Spleen (tissue), 11 donors: Measurements from ENCODE around the gene BLOC1S2. TPM values are rescaled to one million over a fixed set of nuclear protein-coding genes. Genes with fewer than 3 reads are reported as not detected.

Experiments
- DNase-seq: peaks from one replicate; pipeline ENCODE4 v3.0.0-alpha.2; 2020
- H3K27ac ChIP-seq, 8 donors: fragments of 200-600 bp; sonication (generic) in 7 of 8; 1 replicate in 4 of 8; 2 replicates in 4 of 8; pipeline versions ENCODE4 v1.5.0 to v1.8.0; 2016 to 2021; ENCODE audit warnings: inconsistent platforms in 4 of 8, mild to moderate bottlenecking in 4 of 8, moderate library complexity in 1 of 8
- H3K27me3 ChIP-seq, 7 donors: fragments of 200-600 bp; sonication (generic) in 6 of 7; replicated peaks in 1 of 7; 1 replicate in 4 of 7; 2 replicates in 3 of 7; pipeline versions ENCODE4 v1.5.0 to v1.8.0; 2016 to 2021; ENCODE audit warnings: inconsistent platforms in 3 of 7, mild to moderate bottlenecking in 1 of 7
- H3K36me3 ChIP-seq, 6 donors: fragments of 200-600 bp; sonication (generic) in 5 of 6; 1 replicate in 4 of 6; 2 replicates in 2 of 6; pipeline versions ENCODE4 v1.5.0 to v1.8.0; 2016 to 2021; ENCODE audit warnings: inconsistent platforms in 2 of 6
- H3K4me1 ChIP-seq, 6 donors: fragments of 200-600 bp; sonication (generic) in 5 of 6; 1 replicate in 3 of 6; 2 replicates in 3 of 6; pipeline versions ENCODE4 v1.5.0 to v1.8.0; 2016 to 2021; ENCODE audit warnings: inconsistent platforms in 3 of 6
- H3K4me3 ChIP-seq, 8 donors: fragments of 200-600 bp; sonication (generic) in 7 of 8; 1 replicate in 4 of 8; 2 replicates in 4 of 8; pipeline versions ENCODE4 v1.5.0 to v1.8.0; 2016 to 2021; ENCODE audit warnings: inconsistent platforms in 4 of 8, mild to moderate bottlenecking in 4 of 8, moderate library complexity in 2 of 8
- H3K9me3 ChIP-seq, 8 donors: fragments of 200-600 bp; sonication (generic) in 7 of 8; 1 replicate in 4 of 8; 2 replicates in 4 of 8; pipeline versions ENCODE4 v1.5.0 to v1.8.0; 2016 to 2021; ENCODE audit warnings: inconsistent platforms in 4 of 8
- CTCF ChIP-seq, 11 experiments: fragments of 200-600 bp in 7 of 11; fragments of 450-650 bp in 4 of 11; sonication (generic) in 4 of 11; IDR thresholded peaks in 8 of 11; conservative IDR thresholded peaks in 3 of 11; 1 replicate in 7 of 11; 2 replicates in 4 of 11; pipeline versions ENCODE4 v1.4.0 to v1.8.0; 2016 to 2021; ENCODE audit warnings: antibody characterized with exemption in 11 of 11, inconsistent platforms in 4 of 11, mild to moderate bottlenecking in 1 of 11
- POLR2A ChIP-seq, 3 donors: fragments of 450-650 bp; IDR thresholded peaks; one replicate each; pipeline ENCODE4 v1.5.1; 2017; ENCODE audit warnings: antibody characterized with exemption in 3 of 3, mild to moderate bottlenecking in 1 of 3
- POLR2AphosphoS5 ChIP-seq, 3 donors: sonication (generic); formaldehyde crosslinking; IDR thresholded peaks; one replicate each; pipeline ENCODE4 v1.5.1; 2017; ENCODE audit warnings: antibody characterized with exemption in 3 of 3
- WGBS, 5 donors: extraction: QIAGEN DNeasy Blood & Tissue Kit in 3 of 5; methylation state at CpG; one replicate each; pipeline versions ENCODE4 v1.1.5 to v1.1.7; 2013 to 2018; 5-methylcytosine and 5-hydroxymethylcytosine counted together
- intact Hi-C: fragments of 100-400 bp; cut with DNase I; formaldehyde crosslinking; loops from one replicate; pipeline ENCODE4 v1.15.0; 2023; ENCODE audit warnings: low total_unique reads
- polyA plus RNA-seq, 3 donors: library from polyadenylated mRNA; stranded (reverse); fragments of 200-250 nt; gene quantifications; one replicate each; pipeline ENCODE4 v1.2.1, GENCODE V29; 2013
- total RNA-seq, 7 donors: library from RNA; depleted of rRNA in 3 of 7; stranded (reverse); fragments of >200 nt in 3 of 7; fragmentation: NEBNext Ultra II Directional in 4 of 7; extraction: Animal tissue kit (Norgen Biotek cat#: 25700) in 4 of 7; gene quantifications; one replicate each; pipeline versions ENCODE4 v1.1.0 to v1.2.1, GENCODE V29; 2016 to 2021
- donor health status: healthy with polysubstance abuse.
- donor health status: DM: no; HTN: no; CAD: no; lungs with moderate emphysema.
- donor health status: DM: no; HTN: no; CAD: no.
- donor health status: Bipolar disorder and iron deficiency.
- donor health status: healthy.
- donor health status: DM: no; HTN: no; CAD: no.
- donor health status: DM: yes; HTN: yes; CAD: no.

Gene BLOC1S2
- total and polyA plus RNA-seq, 10 donors: 45.0 to 96.1 (median 51.9) TPM

- Histone ChIP-seq H3K9me3 (no peaks in the 10 kb centered on the region), H3K4me1 (no peaks in the 10 kb centered on the region), H3K36me3 (no peaks in the 10 kb centered on the region), H3K27me3 (peaks cover 0 to 91% (median 6%) of the 10 kb centered on the region in 7 donors), H3K27ac (no peak overlapping the region), H3K4me3 (no peak overlapping the region)
- TF ChIP-seq POLR2AphosphoS5 (IDR thresholded peaks at IDR 0.05) (no peak), POLR2A (IDR thresholded peaks at IDR 0.05) (no peak), CTCF (IDR thresholded peaks at IDR 0.05 in 8 of 11, conservative IDR thresholded peaks at IDR 0.05 in 3 of 11) (no peak)
- DNase-seq: no peak
- WGBS, 5 donors: 69 to 91% (median 76%) methylated on average over 4 of the region's 4 CpGs
- intact Hi-C loops: no loop called here
Measured at GRCh38 chr10:100315615-100316014, 29.1 kb upstream of the BLOC1S2 start.

GRCh38 chr10:100311298-100311697 lies 24.8 kb upstream of the BLOC1S2 start:
- Histone ChIP-seq H3K27me3 (peaks cover 0 to 66% (median 3%) of the 10 kb centered on the region in 7 donors), H3K4me1 (no peaks in the 10 kb centered on the region), H3K27ac (no peak overlapping the region), H3K36me3 (no peaks in the 10 kb centered on the region), H3K4me3 (no peak overlapping the region), H3K9me3 (no peaks in the 10 kb centered on the region)
- DNase-seq: no peak
- TF ChIP-seq POLR2A (IDR thresholded peaks at IDR 0.05) (no peak), CTCF (IDR thresholded peaks at IDR 0.05 in 8 of 11, conservative IDR thresholded peaks at IDR 0.05 in 3 of 11) (no peak), POLR2AphosphoS5 (IDR thresholded peaks at IDR 0.05) (no peak)
- intact Hi-C loops: no loop called here
- WGBS, 5 donors: 78 to 87% (median 83%) methylated on average over 4 of the region's 4 CpGs

- Histone ChIP-seq H3K4me3 (no peak overlapping the region), H3K4me1 (peaks cover 0 to 6% (median 0%) of the 10 kb centered on the region in 6 donors), H3K9me3 (no peaks in the 10 kb centered on the region), H3K27ac (no peak overlapping the region), H3K27me3 (peaks cover 0 to 66% (median 0%) of the 10 kb centered on the region in 7 donors), H3K36me3 (no peaks in the 10 kb centered on the region)
- intact Hi-C loops: no loop called here
- no peak for DNase-seq
- WGBS, 5 donors: 78 to 91% (median 84%) methylated on average over 3 of the region's 3 CpGs
- no peak for TF ChIP-seq CTCF (IDR thresholded peaks at IDR 0.05 in 8 of 11, conservative IDR thresholded peaks at IDR 0.05 in 3 of 11)
- no peak for TF ChIP-seq POLR2A (IDR thresholded peaks at IDR 0.05)
Measured at GRCh38 chr10:100307684-100308083, 21.2 kb upstream of the BLOC1S2 start.

- TF ChIP-seq POLR2A (IDR thresholded peaks at IDR 0.05): no peak
- no peak for TF ChIP-seq POLR2AphosphoS5 (IDR thresholded peaks at IDR 0.05)
- no peak for TF ChIP-seq CTCF (IDR thresholded peaks at IDR 0.05 in 8 of 11, conservative IDR thresholded peaks at IDR 0.05 in 3 of 11)
- H3K36me3 ChIP-seq: no peaks in the 10 kb centered on the region
- no peaks in the 10 kb centered on the region for H3K9me3 ChIP-seq
- WGBS, 5 donors: 93 to 98% (median 96%) methylated on average over 5 of the region's 5 CpGs
- intact Hi-C loops: no loop called here
- H3K4me1 ChIP-seq: peaks cover 0 to 6% (median 0%) of the 10 kb centered on the region in 6 donors
- no peak overlapping the region for H3K4me3 ChIP-seq
- H3K27me3 ChIP-seq: peaks cover 0 to 59% (median 0%) of the 10 kb centered on the region in 7 donors
- no peak overlapping the region for H3K27ac ChIP-seq
- DNase-seq: no peak
Measured at GRCh38 chr10:100306861-100307260, 20.4 kb upstream of the BLOC1S2 start.
